SK-N-SH (cell line): Measurements from ENCODE around the gene UBAC2. TPM values are rescaled to one million over a fixed set of nuclear protein-coding genes. Genes with fewer than 3 reads are reported as not detected.

Source experiments
- CTCF ChIA-PET: fragments of 300-600, 350-600 bp; formaldehyde crosslinking; extraction: SDS; loops from one replicate; lab custom pipeline; 2021; lab: Yijun Ruan, JAX
- POLR2A ChIA-PET: fragments of 350-600 bp; sonication (Branson Sonifier 250); formaldehyde crosslinking; extraction: SDS; loops from one replicate; lab custom pipeline; 2020; ENCODE audit warnings: antibody characterized with exemption, inconsistent platforms; lab: Yijun Ruan, JAX
- DNase-seq: peaks from one replicate; pipeline ENCODE4 v3.0.0; 2012
- H2AFZ ChIP-seq: fragments of 200-600 bp; sonication (generic); 2 replicates; pipeline ENCODE4 v1.8.1; 2016; ENCODE audit warnings: antibody characterized with exemption, mild to moderate bottlenecking, low read depth
- H3F3A ChIP-seq: fragments of 200-600 bp; sonication (generic); replicated peaks from 2 replicates; pipeline ENCODE3; 2016; ENCODE audit warnings: antibody characterized with exemption, mild to moderate bottlenecking; ENCODE audit not compliant: insufficient read depth
- H3K27ac ChIP-seq, 2 experiments: fragments of 200-500 bp in 1 of 2; fragments of 200-600 bp in 1 of 2; sonication (Bioruptor generic) in 1 of 2; sonication (generic), shearing (Covaris generic) in 1 of 2; 2 replicates each; pipeline versions ENCODE4 v1.5.1 to v1.6.1; 2014 to 2016; ENCODE audit warnings: low read depth in 2 of 2, inconsistent platforms in 1 of 2, low read length in 1 of 2, mild to moderate bottlenecking in 1 of 2, mixed read lengths in 1 of 2
- H3K27me3 ChIP-seq: fragments of 200-600 bp; sonication (generic), shearing (Covaris generic); 2 replicates; pipeline ENCODE4 v1.6.1; 2016; ENCODE audit warnings: mixed run types; ENCODE audit not compliant: insufficient read depth
- H3K36me3 ChIP-seq, 2 experiments: fragments of 200-500 bp in 1 of 2; fragments of 200-600 bp in 1 of 2; sonication (Bioruptor generic) in 1 of 2; sonication (generic) in 1 of 2; replicated peaks in 1 of 2; 2 replicates each; pipeline versions ENCODE3 to v1.5.1; 2014 to 2016; ENCODE audit warnings: low read length in 1 of 2, mild to moderate bottlenecking in 1 of 2; ENCODE audit not compliant: insufficient read depth in 2 of 2, control insufficient read depth in 1 of 2
- H3K4me1 ChIP-seq, 2 experiments: fragments of 200-500 bp in 1 of 2; fragments of 200-600 bp in 1 of 2; sonication (Bioruptor generic) in 1 of 2; sonication (generic), shearing (Covaris generic) in 1 of 2; 2 replicates each; pipeline versions ENCODE4 v1.5.1 to v1.6.1; 2014 to 2016; ENCODE audit warnings: low read depth in 1 of 2, low read length in 1 of 2, mixed run types in 1 of 2; ENCODE audit not compliant: insufficient read depth in 2 of 2, control insufficient read depth in 1 of 2
- H3K4me2 ChIP-seq: fragments of 200-600 bp; sonication (generic), shearing (Covaris generic); 2 replicates; pipeline ENCODE4 v1.6.1; 2017; ENCODE audit warnings: mixed run types
- H3K4me3 ChIP-seq, 2 experiments: fragments of 200-500 bp in 1 of 2; fragments of 200-600 bp in 1 of 2; sonication (Bioruptor generic) in 1 of 2; sonication (generic), shearing (Covaris generic) in 1 of 2; 2 replicates each; pipeline versions ENCODE4 v1.5.1 to v1.8.1; 2014 to 2016; ENCODE audit warnings: low read depth in 2 of 2, inconsistent platforms in 1 of 2, low read length in 1 of 2, mild to moderate bottlenecking in 1 of 2, mixed read lengths in 1 of 2, moderate library complexity in 1 of 2
- H3K79me2 ChIP-seq: fragments of 200-600 bp; sonication (generic); 2 replicates; pipeline ENCODE4 v1.8.1; 2017; ENCODE audit warnings: mild to moderate bottlenecking; ENCODE audit not compliant: insufficient read depth
- H3K9ac ChIP-seq: fragments of 200-600 bp; sonication (generic); 2 replicates; pipeline ENCODE4 v1.6.1; 2017; ENCODE audit warnings: mixed run types
- H3K9me2 ChIP-seq: fragments of 200-600 bp; sonication (generic); 2 replicates; pipeline ENCODE4 v1.6.1; 2017; ENCODE audit warnings: mixed run types
- H3K9me3 ChIP-seq: fragments of 200-600 bp; sonication (generic); 2 replicates; pipeline ENCODE4 v1.6.1; 2017; ENCODE audit warnings: mixed run types, mild to moderate bottlenecking, moderate library complexity
- H4K20me1 ChIP-seq: fragments of 200-600 bp; sonication (generic); 2 replicates; pipeline ENCODE4 v1.6.1; 2017; ENCODE audit warnings: mild to moderate bottlenecking, mixed run types; ENCODE audit not compliant: insufficient read depth
- CHD2 ChIP-seq: fragments of 150-350 bp; IDR thresholded peaks from 2 replicates; pipeline ENCODE4 v1.6.1; 2018; ENCODE audit warnings: low read length; ENCODE audit not compliant: partially characterized antibody
- FOXJ3 ChIP-seq: sonication (generic); formaldehyde crosslinking; IDR thresholded peaks from 2 replicates; pipeline ENCODE4 v1.5.1; 2020; ENCODE audit warnings: mild to moderate bottlenecking, missing genetic modification reagents
- GABPA ChIP-seq: IDR thresholded peaks from 2 replicates; pipeline ENCODE4 v1.4.0; 2012; ENCODE audit warnings: low read depth, mild to moderate bottlenecking
- JUND ChIP-seq: IDR thresholded peaks from 2 replicates; pipeline ENCODE4 v1.4.0; 2012
- MEF2A ChIP-seq: IDR thresholded peaks from 2 replicates; pipeline ENCODE4 v1.4.0; 2012; ENCODE audit warnings: low read depth, borderline replicate concordance
- MXI1 ChIP-seq: IDR thresholded peaks from 2 replicates; pipeline ENCODE4 v1.6.1; 2012; ENCODE audit warnings: mild to moderate bottlenecking, low read depth, low read length, improper control_type of control experiment
- NRF1 ChIP-seq: IDR thresholded peaks from 2 replicates; pipeline ENCODE4 v1.6.1; 2012; ENCODE audit warnings: low read depth, mild to moderate bottlenecking, low read length
- RFX5 ChIP-seq: IDR thresholded peaks from 2 replicates; pipeline ENCODE4 v1.6.1; 2012; ENCODE audit warnings: mild to moderate bottlenecking, improper control_type of control experiment, low read length
- SIN3A ChIP-seq: IDR thresholded peaks from 2 replicates; pipeline ENCODE4 v1.6.1; 2012; ENCODE audit warnings: low read depth, mild to moderate bottlenecking, low read length, moderate library complexity, borderline replicate concordance
- TAF1 ChIP-seq: IDR thresholded peaks from 2 replicates; pipeline ENCODE4 v1.6.1; 2012; ENCODE audit warnings: low read depth, mild to moderate bottlenecking, low read length, moderate library complexity, borderline replicate concordance
- YY1 ChIP-seq: IDR thresholded peaks from 2 replicates; pipeline ENCODE4 v1.4.0; 2012; ENCODE audit warnings: low read depth, mild to moderate bottlenecking
- WGBS: methylation state at CpG from one replicate; pipeline ENCODE4 v1.1.6; 2017; ENCODE audit warnings: low lambda C conversion rate; 5-methylcytosine and 5-hydroxymethylcytosine counted together
- polyA plus RNA-seq, 3 experiments: library from polyadenylated mRNA; depleted of rRNA; stranded (reverse); fragments of >200 nt; gene quantifications; 2 replicates each; pipeline ENCODE4 v1.2.3, GENCODE V29; 2012
- TF ChIP-seq, protein P1 (sequence below): fragments of 150-350 bp; IDR thresholded peaks from 2 replicates; pipeline ENCODE4 v1.6.1; 2017; ENCODE audit warnings: antibody characterized with exemption, low read length, low read depth, borderline replicate concordance
- TF ChIP-seq, protein P2 (sequence below): IDR thresholded peaks from 2 replicates; pipeline ENCODE4 v1.4.0; 2012; ENCODE audit warnings: low read depth, borderline replicate concordance
- TF ChIP-seq, protein P3 (sequence below): IDR thresholded peaks from 2 replicates; pipeline ENCODE4 v1.4.0; 2012; ENCODE audit warnings: low read depth, borderline replicate concordance
- TF ChIP-seq, protein P4 (sequence below): IDR thresholded peaks from 2 replicates; pipeline ENCODE4 v1.4.0; 2012; ENCODE audit warnings: low read depth

The UBAC2 gene
- polyA plus RNA-seq, 1 of the 3 experiments (the other 2 are of a cell fraction) = 79.0 TPM

DNA sequence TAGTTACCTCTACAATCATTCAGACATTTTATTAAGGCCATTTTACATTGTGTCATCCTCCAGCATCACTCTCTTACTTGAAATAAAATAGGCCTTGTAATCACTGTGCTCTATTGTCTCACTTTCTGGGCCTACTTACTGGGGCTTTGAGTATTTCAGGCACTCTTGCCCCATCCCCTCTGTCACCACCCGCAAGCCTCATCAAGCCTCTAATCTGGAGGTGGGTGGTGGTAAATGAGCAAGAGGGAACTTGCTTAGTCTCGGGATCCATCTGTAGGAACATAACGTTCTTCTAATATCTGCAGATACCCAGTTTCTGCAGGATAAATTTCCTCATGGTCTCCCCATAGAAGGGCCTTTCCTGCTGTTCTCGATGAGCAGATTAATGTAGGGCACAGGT, 77.0 kb downstream of the UBAC2 start:
- Histone ChIP-seq H2AFZ (no peak overlapping the region), H3K27me3 (no peaks in the 10 kb centered on the region), H3K9me2 (no peaks in the 10 kb centered on the region), H3K27ac (no peak overlapping the region), H3K4me3 (no peak overlapping the region), H3K79me2 (peaks cover 3% of the 10 kb centered on the region; the same call in 1 of the 2 replicates), H3F3A (peaks cover 4% of the 10 kb centered on the region), H3K36me3 (peaks cover 0 to 8% of the 10 kb centered on the region in 2 experiments), H3K9me3 (no peaks in the 10 kb centered on the region), H4K20me1 (no peaks in the 10 kb centered on the region), H3K4me2 (no peak overlapping the region), H3K9ac (no peak overlapping the region), H3K4me1 (peaks cover 1 to 3% of the 10 kb centered on the region in 2 experiments; a peak in 3 of 4 replicates)
- CTCF ChIA-PET = interaction anchor here (1.1 to 7.8 kb wide), 2 partner anchors 11 to 159 kb away, joined by 4 to 38 read pairs; no protein-coding TSS in a partner anchor
- POLR2A ChIA-PET = no interaction called here
- no peak for DNase-seq
- 100% methylated on average over 4 of the region's 4 CpGs for WGBS
- TF ChIP-seq SIN3A = no peak
- no peak for TF ChIP-seq FOXJ3 (CRISPR knock-in tag)
- no peak for TF ChIP-seq YY1
- TF ChIP-seq, protein P1, sequence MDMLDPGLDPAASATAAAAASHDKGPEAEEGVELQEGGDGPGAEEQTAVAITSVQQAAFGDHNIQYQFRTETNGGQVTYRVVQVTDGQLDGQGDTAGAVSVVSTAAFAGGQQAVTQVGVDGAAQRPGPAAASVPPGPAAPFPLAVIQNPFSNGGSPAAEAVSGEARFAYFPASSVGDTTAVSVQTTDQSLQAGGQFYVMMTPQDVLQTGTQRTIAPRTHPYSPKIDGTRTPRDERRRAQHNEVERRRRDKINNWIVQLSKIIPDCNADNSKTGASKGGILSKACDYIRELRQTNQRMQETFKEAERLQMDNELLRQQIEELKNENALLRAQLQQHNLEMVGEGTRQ = no peak
- TF ChIP-seq TAF1 = no peak
- TF ChIP-seq RFX5 = no peak
- TF ChIP-seq MXI1 = no peak
- TF ChIP-seq NRF1 = no peak
- TF ChIP-seq, protein P2, sequence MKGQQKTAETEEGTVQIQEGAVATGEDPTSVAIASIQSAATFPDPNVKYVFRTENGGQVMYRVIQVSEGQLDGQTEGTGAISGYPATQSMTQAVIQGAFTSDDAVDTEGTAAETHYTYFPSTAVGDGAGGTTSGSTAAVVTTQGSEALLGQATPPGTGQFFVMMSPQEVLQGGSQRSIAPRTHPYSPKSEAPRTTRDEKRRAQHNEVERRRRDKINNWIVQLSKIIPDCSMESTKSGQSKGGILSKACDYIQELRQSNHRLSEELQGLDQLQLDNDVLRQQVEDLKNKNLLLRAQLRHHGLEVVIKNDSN = no peak
- TF ChIP-seq, protein P3, sequence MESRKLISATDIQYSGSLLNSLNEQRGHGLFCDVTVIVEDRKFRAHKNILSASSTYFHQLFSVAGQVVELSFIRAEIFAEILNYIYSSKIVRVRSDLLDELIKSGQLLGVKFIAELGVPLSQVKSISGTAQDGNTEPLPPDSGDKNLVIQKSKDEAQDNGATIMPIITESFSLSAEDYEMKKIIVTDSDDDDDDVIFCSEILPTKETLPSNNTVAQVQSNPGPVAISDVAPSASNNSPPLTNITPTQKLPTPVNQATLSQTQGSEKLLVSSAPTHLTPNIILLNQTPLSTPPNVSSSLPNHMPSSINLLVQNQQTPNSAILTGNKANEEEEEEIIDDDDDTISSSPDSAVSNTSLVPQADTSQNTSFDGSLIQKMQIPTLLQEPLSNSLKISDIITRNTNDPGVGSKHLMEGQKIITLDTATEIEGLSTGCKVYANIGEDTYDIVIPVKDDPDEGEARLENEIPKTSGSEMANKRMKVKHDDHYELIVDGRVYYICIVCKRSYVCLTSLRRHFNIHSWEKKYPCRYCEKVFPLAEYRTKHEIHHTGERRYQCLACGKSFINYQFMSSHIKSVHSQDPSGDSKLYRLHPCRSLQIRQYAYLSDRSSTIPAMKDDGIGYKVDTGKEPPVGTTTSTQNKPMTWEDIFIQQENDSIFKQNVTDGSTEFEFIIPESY = no peak
- no peak for TF ChIP-seq CHD2
- TF ChIP-seq MEF2A = no peak
- no peak for TF ChIP-seq GABPA
- TF ChIP-seq, protein P4, sequence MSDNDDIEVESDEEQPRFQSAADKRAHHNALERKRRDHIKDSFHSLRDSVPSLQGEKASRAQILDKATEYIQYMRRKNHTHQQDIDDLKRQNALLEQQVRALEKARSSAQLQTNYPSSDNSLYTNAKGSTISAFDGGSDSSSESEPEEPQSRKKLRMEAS = no peak
- TF ChIP-seq JUND = no peak
